Measurements from ENCODE around the gene CSAD.
"Not testable (repeated sequence)": the region's sequence is repeated elsewhere in the genome, so short reads cannot be mapped to it uniquely, and the experiment has no call there.

CSAD gene

DNA sequence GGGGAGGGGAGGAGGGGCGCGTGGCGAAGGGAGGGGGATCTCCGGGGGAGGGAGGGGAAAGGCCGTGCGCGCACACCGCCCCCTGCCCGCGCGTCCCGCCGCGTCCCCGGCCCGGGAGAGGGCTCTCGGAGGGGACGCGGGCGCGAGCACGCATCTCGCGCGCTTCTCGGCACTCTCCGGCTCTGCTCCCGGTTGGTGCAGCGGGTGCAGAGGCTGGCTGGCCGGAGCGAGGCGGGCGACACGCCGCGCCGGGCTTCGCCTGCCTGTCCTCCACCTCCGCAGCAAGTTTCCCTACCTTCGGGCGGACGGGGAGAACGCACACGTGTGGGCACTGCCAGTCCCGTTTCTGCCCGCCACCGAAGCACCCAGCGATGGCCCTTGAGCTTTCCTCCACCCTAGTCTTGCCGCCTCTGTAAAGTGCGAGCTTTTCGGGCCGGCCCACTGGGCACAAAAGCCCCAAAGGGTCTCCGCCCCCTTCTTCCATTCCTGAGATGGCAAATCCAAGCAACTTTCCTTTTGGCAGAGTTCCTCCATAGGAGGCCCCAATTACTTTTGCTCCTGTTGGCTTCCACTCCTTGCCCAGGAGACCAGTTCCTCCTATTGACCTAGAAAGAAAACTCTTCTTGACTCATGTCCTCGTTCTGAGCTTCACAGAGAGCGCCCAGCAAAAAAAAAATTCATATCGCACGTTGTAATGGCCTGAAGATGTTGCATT is 363 bp upstream of the CSAD start:
- DNase-seq (ENCODE audit: low read depth, low spot score), result peak; percentile 47

DNA sequence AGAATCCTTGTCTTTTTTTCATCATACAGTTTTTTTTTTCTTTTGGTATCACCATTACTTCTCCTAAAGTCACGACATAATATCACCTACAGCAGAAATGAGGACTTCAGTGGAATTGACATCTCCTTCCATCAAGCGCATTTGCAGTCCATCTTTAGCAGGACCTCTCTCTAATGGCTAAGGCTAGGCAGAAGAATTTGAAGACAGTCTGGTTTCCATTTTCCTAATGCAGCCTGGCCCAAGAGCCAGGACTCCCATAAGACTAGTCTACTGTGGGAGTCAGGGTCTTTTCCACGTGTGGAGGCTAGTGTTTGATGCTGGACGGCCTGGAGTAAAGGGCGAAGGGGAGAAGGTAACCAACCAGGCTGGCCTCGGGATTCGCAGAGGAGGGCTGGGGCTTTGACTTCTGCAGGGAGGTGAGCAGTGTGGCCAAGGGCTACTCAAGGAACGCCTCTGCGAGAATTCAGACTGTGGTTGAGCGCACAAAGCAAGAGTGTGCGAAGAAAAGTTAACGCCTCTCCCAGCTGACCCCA is 972 bp downstream of the CSAD start:
- DNase-seq (ENCODE audit: low read depth, low spot score), result no peak

DNA sequence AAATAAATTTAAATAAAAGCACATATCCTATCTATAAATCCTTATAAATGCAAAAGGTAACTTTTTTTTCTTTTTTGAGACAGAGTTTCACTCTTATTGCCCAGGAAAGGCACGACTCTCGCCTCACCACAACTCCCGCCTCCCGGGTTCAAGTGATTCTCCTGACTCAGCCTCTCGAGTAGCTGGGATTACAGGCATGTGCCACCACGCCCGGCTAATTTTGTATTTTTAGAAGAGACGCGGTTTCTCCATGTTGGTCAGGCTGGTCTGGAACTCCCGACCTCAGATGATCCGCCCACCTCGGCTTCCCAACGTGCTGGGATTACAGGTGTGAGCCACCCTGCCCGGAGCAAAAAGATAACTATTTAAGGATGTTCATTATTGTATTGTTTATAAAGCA is 1.9 kb downstream of the CSAD start:
- DNase-seq (ENCODE audit: low read depth, low spot score), result not testable (repeated sequence)

DNA sequence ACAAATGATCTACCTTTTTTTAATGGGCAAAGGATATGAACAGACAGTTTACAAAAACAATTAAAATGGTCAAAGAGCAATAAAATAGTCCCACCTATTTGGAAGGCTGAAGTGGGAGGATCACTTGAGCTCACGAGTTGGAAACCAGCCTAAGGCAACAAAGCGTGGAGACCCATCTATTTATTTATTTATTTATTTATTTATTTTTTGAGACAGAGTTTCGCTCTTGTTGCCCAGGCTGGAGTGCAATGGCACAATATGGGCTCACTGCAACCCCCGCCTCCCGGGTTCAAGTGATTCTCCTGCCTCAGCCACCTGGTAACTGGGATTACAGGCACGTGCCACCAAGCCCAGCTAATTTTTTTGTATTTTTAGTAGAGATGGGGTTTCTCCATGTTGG is 3.3 kb downstream of the CSAD start:
- not testable (repeated sequence) for DNase-seq (ENCODE audit: low read depth, low spot score)

DNA sequence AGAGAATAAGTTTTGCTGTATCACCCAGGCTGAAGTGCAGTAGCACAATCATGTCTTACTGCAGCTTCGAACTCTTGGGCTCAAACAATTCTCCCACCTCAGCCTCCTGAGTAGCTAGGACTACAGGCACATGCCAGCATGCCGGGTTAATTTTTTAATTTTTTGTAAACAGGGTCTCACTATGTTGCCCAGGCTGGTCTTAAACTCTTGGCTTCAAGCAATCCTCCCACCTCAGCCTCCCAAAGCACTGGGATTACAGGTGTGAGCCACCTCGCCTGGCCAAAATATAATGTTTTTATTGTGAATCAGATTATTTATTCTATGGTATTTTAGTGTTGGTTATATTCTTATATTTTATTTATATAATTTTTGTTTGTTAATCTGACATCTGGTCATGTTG is 4.0 kb downstream of the CSAD start:
- no peak for DNase-seq (ENCODE audit: low read depth, low spot score)

DNA sequence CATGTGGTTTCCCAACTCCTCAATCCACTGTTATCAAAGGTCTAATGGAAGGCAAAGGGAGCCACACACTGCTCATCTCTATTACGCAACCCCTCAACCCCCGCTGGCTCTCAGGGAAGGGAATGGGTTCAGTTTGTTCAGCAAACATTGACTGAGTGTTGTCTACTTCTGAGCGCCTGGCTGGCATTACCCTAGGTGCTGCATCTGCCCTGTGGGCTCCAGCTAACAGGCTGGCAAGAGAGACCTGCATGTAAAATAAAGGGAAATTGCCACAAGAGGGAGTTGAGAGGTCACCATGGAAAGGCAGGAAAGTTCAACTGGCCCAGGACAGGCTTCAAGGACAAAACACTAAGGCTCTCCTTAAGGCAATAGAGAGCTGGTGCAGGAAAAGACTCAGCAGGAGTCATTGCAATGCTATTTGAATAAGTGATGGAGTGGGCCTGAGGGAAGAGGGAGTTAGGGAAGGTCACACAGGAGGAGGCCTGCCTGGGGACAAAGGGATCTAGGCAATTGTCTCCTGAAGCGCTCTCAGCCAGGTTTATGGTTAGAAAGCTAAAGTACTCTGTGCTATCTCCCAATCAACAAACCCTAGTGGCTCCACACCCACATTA is 5.7 kb downstream of the CSAD start:
- DNase-seq (ENCODE audit: low read depth, low spot score), result no peak

DNA sequence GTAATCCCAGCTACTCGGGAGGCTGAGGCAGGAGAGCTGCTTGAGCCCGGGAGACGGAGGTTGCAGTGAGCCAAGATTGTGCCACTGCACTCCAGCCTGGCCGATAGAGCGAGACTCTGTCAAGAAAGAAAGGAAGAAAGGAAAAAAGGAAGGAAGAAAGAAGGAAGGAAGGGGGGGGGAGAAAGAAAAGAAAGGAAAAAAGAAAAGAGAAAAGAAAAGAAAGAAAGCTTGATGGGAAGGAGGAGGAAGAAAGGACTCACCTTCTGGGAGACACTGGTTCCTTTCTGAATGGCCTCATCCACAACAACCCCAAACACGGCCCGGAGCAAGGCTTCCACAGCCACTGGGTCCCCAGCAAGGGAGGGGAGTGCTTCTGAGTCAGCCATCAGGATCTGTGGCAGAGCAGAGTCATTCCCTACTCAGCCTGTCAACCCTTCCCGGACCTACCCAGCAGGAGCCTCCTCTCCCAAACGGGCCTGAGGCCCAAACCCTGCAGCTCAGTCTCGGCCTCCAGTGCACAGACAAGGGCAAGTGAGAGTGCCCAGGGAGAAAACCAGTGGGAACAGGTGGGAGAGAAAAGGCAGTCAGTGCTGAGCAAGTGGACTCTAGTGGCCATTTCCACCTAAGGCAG is 7.5 kb downstream of the CSAD start:
- no peak for DNase-seq (ENCODE audit: low read depth, low spot score)

DNA sequence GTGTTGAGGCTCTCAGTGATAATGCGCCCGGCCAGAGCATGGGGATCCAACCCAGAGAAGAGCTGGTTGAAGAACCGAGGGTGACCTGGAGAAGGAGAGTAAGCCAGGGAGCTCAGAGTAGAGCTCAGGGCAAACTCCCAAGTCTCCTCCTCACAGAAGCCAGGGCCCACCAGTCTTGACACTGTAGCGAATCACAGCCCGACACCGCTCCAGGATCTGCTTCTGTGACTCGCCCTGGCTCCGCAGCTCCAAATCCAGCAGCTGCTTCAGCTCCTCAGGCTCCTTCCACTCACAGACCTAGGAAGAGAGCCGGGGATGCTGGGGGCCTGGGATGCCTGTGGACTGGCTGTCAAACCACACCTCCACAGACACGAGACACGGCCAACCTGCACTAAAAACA is 8.4 kb downstream of the CSAD start:
- no peak for DNase-seq (ENCODE audit: low read depth, low spot score)

DNA sequence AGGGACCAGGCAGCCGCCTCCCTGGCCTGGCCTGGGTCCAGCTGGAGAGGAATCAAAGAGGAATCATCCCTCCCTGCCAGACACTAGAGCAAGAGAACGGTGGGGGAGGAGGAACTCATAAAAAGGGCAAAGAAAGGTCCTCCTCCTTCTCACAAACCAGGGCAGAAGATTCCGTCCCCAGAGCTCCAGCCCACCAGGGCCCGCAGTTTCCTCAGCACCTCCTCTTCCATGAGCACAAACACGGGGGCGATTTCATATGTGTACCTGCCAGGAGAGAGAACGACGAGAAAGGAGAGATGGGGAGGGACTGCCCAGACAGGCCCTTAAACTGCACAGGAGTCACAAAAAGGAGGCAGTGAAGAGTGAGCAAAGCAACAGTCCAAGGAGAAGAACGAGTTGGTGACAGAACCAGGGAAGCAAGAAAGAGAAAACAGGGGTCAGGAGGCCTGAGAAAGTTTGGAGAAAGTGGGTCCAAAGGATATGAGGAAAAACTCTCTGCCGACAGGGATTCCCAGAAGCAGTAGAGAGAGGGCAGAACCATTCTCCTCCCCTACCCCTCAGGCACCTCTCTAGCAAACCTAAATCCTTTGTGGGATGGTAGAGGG is 8.9 kb downstream of the CSAD start:
- DNase-seq (ENCODE audit: low read depth, low spot score), result no peak

DNA sequence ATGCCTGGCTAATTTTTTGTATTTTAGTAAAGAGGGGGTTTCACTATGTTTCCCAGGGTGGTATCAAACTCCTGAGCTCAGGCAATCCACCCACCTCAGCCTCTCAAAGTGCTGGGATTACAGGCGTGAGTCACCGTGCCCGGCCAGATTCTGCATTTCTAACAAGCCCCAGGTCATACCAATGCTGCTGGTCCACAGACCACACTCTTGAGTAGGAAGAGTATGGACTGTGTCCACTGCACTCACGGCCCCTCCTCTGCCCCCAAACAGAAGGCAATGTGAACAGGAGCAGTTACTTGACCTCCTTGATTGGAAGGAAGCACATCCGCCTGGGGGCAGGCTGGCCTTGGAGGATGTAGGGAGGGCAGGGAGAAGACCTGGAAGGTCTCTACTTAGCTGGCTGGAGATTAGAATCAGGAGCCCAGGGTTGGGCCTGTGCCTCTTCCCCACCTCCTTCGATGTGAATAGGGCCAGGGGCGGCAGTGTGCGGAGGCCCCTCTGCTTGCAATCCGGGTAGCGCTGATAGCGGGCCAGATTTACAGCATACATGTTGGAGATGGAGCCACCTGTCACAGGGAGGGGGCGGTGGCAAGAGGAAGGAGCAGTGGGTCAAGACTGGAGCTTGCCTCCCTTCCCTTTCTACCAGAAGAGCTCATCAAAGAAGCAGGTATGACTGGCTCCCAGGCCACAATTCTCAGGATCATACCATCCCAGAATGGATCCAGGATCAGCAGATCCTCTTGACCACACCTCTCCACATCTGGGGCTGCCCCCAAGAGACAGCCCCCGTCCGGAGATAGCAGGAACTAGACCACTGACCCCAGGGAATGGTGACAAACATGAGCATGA is 9.6 kb downstream of the CSAD start:
- DNase-seq (ENCODE audit: low read depth, low spot score), result no peak

DNA sequence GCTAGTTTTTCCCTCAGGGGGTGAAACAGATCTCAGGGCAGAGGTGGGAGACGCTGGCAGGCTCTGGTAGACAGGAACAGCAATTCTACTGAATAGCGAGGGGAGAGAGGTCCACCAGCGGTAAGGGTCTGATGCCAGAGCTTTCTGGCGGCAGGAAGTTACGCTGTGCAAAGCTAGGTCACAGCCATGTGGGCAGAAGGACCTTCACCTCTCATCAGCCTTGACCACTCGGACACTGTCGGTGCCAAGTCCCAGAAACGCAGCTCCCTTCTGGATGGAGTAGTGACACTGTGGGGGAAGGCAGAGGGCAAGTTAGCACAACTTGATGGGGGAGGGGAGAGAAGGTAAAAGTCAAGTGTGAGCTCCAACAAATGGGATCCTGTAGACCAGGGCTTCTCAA is 10.5 kb downstream of the CSAD start:
- DNase-seq (ENCODE audit: low read depth, low spot score), result no peak

DNA sequence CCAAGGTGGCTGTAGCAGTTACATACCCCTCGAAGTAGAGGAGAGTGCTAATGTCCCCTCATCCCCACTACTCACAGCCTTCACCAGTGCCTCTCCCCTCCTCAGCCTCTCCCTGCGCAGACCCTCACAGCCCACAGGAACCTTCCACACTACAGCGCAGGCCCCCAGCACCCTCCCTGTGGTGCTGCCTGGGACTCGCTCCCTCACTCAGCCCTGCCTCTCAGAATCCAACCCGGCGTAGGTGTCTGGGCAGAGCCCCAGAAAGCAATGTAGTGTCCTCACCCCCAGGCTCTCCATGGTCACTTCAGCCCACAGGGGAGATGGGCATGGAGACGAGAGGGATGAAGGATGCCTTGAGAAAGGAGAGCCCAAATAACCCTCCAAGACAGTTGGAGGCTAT is 11.1 kb downstream of the CSAD start:
- no peak for DNase-seq (ENCODE audit: low read depth, low spot score)

DNA sequence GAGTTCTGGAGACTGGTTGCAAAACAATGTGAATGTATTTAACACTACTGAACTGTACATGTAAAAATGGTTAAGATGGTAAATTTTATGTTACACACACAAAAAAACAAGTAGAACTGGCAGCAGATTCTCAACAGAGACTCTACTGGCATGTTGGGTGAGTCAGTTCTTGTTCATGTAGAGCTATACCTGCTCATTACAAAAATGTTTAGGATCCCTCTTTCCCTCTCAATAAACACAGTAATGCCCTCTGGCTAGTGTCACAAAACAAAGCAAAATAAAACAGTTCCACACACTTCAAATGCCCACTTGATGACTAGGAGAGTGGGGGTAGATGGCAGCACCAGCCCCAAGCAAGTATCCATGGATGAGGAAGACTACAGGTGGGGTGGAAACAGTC is 13.9 kb downstream of the CSAD start:
- DNase-seq (ENCODE audit: low read depth, low spot score), result no peak

DNA sequence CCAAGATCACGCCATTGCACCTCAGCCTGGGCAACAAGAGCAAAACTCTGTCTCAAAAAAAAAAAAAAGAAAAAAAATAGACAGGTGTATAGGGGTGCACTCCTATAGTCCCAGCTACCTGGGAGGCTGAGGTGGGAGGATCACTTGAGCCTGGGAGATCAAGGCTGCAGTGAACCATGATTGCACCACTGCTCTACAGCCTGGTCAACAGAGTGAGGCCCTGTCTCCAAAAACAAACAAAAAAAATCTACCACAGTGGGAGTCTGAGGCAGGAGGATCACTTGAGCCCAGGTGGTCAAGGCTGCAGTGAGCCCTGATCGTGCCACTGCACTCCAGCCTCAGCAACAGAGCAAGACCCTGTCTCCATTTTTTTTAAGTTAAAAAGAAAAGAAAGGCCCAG is 17.7 kb downstream of the CSAD start:
- DNase-seq (ENCODE audit: low read depth, low spot score), result not testable (repeated sequence)

DNA sequence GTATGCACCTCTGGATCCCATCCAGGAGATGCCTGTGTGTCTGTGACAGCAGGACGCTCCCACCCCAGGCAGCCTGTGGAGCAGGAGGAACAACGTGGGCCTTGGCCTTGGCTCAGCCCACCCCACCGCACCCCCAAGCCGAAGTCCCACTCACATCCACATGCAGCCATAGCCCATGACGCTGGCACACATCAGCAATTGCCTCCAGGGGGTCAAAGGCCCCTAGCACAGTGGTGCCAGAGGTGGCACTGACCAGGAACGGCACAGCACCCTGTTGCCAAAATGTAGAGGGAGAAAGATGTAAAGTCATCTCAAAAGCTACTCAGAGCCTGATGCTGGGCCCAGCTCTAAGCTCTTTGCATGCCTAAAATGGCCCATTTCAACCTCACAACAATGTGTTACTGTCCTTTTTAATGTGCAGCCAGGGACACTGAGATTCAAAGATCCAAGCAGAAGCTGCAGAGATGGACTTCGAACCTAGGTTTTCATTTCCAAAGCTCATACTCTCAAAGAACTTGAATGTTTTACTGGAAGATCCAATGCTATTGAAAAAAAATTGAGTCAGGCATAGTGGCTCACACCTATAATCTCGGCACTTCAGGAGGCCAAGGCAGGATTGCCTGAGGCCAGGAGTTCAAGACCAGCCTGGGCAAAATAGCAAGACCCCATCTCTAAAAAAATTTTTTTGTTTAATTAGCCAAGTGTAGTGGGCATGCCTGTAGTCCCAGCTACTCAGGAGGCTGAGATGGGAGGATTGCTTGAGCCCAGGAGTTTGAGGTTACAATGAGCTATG is 19.4 kb downstream of the CSAD start:
- DNase-seq (ENCODE audit: low read depth, low spot score), result no peak

DNA sequence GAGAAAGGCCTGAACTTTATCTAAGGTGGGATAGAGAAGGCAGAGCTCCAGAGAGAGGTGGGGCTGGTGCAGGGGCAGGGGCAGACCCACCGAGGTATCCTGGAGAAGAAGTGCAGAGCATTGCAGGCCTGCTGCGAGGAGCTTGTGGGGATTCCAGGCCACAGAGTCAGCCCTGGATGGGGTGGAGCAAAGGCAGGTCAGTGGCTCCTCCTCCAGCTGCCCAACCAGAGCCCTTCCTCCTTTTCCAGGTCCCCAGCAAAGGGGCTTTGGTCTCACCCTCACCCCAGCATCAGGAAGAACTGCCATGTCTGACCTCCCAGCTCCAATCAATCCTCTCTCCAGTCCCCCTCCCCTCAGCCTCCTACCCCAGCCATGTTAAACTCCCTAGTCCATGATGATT is 20.1 kb downstream of the CSAD start:
- DNase-seq (ENCODE audit: low read depth, low spot score), result no peak

DNA sequence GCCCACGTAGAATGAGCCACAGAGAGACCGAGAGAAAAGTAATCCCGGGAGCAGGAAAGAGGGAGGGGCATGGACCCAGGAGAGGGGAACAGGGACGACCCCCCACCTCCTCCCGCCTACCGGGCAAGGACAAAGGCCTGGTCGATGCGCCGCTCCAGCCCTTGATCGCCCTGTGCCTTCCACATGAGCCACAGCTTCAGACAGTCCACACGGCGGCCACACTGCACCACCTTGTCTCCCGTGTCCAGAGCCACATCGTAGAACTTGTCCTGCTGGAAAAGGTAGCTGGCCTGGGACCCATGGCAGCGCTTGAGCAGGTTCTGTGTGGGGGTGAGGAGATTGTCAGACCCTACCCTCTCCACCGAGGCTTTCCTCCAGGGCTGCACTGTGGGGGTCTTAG is 20.7 kb downstream of the CSAD start:
- DNase-seq (ENCODE audit: low read depth, low spot score), result no peak

DNA sequence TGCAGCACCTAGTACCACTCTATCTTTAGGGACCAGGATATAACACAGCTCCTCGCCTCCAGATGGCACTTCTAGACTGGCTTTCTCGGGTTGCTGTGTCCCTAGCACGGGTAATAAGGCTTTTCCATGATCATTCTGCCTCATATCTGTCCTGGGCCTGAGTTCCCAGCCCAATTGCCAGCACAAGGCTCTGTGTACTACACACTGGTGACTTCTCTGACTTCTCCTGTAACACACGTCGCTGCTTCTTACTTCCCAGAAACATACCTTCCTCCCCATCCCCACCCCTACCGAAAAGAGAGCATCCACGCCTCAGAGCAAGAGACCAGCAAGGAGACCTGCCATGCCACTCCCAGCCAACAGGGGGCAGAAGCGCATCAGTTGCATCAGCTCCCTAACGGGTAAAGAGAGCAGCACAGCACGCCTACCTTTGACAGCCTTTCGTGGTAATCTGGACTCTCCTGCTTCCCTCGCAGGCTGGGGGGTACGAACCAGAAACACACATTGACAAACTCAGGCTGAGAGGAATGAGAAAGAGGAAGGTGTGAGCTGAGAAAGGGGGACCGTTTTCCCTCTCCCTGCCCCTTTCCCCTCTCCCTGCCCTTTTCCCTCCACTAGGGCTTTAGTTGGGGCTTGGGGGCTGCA is 21.4 kb downstream of the CSAD start:
- DNase-seq (ENCODE audit: low read depth, low spot score), result peak; percentile 85

DNA sequence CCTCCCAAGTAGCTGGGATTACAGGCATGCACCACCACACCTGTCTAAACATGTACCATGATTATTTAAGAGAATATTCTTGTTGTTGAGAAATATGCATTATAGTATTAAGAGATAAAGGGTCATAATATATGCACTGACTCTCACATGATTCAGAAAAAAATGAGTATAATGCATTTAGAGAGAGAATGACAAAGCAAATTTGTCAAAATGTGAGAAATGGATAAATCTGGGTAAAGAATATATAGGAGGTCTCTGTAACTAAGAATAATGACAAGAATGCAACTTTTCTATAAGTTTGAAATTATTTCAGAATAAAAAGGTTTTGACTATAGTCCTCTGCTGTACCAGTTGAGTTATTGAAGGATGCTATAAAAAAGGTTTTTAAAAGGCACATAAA is 28.3 kb downstream of the CSAD start:
- no peak for DNase-seq (ENCODE audit: low read depth, low spot score)

DNA sequence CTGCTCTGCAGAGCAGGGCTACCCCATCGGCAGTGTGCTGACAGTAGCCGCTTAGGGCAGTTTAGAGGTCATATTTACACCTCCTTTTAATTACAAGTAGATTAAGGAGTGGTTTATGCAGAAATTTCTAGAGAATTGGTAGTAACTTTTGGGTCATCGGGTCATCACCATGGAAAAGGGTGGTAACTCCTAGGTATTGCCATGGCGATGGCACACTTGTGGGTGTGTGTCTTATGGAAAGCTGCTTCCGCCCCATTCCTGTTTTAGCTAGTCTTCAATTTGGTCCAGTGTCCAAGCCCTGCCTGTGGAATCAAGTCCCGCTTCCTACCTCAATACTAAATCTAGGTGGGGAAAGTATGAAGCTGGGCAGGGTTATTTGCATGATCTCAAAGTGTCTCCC is 29.7 kb downstream of the CSAD start:
- no peak for DNase-seq (ENCODE audit: low read depth, low spot score)
